Nucleus accumbens (tissue), 56 donors: ENCODE measurements around the gene TOP2A.
"Not testable (repeated sequence)": the region's sequence is repeated elsewhere in the genome, so short reads cannot be mapped to it uniquely, and the experiment has no call there.

Experiments used
- DNase-seq, 56 donors: peaks; one replicate each; lab custom pipeline; 2025; lab: John Stamatoyannopoulos, UW

The TOP2A gene

DNA sequence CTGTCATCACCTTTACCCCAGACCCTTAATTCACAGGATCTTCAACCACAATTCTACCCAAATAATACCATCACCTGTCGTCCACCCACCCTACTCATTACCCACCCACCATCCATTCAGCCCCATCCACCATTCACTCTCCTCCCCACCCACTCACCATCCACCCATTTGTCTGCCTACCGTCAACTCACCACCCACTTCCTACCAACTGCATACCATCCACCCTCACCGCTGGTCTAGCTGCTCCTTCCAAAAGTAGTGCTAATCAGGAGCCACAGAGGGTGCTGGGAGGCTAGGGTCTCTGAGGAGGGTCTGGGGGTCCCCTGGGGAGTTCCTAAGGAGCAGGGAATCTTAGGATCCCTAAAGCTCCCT is 13.5 kb upstream of the TOP2A start:
- DNase-seq = no peak

DNA sequence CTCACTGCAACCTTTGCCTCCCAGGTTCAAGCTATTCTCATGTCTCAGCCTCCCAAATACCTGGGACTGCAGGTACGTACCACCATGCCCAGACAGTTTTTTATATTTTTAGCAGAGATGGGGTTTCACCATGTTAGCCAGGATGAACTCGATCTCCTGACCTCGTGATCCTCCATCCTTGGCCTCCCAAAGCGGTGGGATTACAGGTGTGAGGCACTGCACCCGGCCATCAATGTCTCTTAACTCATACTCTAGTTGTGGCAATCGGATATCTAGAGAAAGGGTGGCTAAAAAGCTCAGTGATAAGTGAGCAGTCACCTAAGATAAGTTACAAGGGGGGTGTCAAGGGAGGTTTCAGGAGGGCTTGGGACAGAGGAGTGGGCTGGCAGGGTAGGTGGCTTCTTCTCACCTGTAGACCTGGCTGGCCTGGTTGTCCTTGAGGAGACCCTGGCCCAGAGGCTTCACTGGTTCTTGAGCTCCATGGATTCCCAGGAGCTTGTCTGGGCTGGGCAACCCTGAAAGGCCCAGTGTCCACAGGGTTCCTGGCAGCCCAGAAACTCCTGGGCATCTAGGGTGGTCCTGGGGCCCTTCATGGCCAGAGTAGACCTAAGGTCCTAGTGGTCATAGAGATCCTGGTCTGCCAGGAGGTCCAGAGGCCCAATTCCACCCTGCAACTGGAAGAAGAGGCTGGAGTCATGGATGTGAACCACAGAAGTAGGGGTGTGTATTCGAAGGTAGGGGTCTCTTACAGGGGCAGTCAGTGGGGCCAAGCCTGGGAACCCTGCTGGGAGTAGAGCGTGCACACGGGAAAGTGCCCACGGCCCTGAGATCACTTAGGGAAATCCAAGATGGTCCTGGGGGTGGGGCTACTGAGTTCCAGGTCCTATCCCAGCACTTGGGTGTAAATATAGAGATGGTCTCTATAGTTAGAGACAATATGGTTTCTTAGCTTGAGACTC is 12.9 kb upstream of the TOP2A start:
- DNase-seq = no peak

DNA sequence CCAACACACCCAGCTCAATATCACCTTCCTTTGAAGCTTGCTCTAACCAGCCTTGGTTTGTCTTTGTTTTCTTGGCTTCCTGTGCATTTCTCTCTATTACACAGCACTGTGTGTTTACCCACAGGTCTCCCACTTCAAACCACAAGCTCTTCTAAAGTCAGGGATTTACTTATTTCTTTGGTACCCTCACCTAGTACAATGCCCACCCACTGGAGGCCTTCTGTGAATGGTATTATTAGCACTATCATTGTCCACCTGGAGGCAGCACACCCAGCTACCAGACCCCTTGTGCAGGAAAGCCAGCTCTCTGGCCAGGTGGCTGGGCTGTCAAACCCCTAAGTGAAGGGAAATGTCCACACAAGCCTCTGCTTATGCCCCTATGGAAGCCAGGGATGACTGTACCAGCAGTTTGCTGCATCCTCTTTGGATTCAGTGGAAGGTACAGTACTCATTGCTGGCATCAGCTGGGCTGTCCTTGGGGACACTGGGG is 9.4 kb upstream of the TOP2A start:
- DNase-seq = no peak

DNA sequence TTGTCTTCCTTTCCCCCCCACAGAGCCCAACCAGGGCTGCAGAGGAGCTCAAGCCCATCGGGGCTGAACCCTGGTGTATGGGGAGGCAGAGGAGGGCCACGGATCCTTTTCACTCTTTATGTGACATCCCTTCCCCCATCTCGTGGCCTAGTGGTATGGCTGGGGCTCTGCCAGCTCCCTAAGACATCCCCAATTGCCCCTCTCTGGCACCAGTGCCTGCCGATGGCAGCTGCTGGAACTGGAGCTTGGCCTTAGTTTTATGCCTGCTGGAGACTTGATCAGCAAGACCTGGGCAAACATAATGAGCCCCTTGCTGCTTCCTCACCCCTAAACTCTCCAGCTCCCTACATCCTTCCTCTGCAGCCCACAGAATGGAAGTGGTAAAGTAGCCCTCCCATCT is 8.0 kb upstream of the TOP2A start:
- no peak for DNase-seq

DNA sequence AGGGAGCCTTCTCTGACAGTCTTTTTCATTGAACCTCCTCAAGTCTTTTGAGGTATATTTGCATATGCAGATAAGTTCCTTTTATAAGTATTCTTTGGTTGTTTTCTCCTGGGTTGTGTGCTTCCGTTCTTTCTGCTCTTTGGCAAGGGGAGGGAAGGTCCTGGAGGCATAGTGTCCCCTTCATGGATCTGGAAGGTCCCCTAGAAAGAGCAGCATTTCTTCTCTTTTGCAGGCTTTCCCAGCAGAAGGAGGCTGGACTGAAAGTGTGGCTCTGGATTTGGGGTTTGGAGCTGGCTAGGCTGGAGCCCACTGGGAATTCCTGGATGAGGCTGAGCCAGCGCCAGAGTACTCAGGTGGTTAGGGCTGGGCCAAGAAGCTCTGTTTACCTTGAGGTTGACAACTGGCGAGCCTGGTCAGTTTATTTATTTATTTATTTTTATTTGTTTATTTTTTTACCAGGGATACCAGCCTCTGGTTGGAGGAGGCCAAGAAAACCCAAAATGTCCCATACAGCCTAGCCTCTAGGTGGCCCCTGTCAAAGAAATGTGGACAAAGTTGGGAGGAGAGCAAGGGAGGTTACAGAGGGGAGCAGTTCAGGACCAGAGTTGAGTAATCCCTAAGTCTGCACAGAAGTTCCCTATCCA is 5.4 kb upstream of the TOP2A start:
- DNase-seq = no peak

DNA sequence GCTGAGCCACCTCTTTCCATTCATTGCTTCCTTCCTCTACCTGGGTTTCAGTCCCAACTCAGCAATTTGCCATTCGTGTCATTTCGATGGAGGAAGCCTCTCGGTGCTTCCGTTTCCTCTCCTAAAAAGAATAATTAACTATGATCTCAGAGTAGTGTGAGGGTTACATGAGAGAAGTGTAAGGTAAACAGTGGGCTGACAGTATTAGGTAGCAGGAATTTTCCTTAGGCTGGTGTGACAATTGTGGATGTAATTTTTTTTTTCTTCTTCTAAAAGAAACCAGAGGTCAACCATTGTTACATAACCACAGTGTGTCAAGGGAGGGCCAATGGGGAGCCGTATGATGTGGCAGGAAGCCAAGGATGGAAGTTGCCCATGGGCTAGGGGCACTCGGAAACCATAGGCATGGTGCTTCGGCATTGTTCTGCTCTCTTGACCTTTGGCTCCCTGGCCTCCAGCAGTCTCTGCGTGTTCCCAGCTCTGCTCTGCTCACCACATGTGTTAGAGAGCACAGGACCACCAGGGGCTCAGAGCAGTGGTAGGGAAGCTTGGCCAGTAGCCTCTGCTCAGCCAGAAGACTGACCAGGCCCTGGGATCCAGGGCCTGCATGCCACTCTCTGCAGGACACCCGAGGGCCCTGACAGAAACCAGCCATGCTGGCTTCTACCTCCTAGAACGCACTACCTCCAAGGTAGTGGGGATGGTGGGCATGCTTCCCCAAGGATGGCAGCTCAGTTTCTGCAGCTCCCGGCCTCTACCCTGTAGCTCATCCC is 2.0 kb upstream of the TOP2A start:
- DNase-seq = no peak

DNA sequence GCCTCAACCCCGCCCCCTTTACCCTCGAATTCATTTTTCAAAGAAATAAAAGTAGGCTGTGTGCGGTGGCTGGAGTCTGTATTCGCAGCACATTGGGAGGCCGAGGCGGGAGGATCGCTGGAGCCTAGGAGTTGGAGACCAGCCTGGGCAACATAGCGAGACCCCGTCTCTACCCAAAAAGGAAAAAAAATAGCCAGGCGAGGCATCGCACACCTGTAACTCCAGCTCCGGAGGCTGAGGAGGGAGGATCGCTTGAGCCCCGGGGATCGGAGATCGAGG is 671 bp upstream of the TOP2A start:
- peak in 2 of 56 donors; percentile 47 to 48 for DNase-seq

DNA sequence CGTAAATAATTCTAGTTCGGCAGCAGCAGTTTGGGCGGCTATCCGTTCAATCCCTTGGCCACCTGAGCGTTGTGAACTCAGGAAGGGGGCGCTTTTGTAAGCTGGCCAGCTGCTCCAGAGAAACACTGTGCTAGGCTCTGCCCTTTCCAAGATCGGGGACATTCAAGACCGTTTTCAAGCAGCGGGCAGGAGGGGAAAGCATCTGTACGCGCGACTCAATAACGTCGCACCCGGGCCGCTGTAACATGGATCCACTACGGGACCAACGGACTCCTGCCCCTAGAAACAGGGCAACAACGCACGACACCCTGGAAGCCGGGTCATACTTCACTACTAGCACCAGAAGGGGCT is 463 bp downstream of the TOP2A start:
- DNase-seq = no peak

DNA sequence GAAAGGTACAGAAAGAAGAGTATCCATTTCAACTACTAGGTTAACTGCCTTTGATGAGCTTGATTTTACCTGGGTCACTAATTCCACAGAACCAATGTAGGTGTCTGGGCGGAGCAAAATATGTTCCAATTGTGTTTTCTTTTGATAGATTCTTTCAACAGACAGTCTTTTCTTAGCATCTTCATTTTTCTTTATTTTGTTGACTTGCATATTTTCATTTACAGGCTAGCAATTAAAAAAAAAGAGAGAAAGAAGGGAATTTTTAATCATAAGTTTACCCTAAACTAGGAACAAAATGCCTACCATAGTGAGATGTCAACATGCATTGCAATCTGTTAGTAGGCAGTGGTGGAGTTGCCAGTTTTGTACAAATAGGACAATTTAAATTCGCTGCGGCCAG is 1.0 kb downstream of the TOP2A start:
- no peak for DNase-seq

DNA sequence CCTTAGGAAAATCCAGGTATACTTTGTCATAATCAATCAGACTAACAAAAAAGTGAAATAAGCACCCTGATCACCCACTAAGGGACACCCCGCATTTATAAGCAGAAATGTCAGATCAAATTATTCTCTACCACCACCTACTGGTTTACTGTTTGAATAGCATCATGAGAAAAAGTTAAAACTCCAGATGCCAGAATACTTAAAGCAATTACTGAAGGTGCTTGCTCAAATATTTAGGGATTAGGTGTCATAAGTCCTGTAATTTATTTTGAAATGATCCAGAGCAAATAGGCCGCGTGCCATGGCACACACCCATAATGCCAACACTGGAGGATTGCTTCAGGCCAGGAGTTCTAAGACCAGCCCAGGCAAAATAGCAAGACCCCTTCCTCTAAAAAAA is 2.3 kb downstream of the TOP2A start:
- DNase-seq = no peak

DNA sequence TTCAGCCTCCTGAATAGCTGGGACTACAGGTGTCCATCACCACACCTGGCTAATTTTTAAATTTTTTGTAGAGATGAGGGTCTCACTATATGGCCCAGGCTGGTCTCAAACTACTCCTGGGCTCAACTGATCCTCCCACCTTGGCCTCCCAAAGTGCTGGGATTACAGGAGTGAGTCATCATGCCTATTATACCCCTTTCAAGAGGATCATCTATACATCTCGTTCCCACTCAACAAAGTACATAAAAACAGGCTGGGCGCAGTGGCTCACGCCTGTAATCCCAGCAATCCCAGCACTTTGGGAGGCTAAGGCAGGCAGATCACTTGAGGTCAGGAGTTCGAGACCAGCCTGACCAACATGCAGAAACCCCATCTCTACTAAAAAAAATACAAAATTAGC is 3.4 kb downstream of the TOP2A start:
- DNase-seq = not testable (repeated sequence)

DNA sequence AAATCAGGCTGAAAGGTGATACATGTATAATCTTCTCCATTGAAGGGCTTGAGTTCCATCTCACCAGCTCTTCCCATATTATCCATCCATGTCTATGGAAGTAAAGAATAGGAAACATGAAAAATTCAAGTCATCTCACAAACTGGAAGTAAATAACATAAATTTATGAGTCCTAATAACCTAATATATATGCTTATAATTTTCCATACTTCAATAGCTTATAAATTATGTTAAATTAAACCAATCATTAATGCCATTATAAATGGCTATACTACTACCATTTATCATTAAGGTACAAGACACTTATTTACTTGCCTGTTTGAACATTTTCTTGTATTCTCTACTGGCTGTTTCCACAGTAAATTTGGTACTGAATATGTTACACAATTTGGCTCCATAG is 4.8 kb downstream of the TOP2A start:
- no peak for DNase-seq

DNA sequence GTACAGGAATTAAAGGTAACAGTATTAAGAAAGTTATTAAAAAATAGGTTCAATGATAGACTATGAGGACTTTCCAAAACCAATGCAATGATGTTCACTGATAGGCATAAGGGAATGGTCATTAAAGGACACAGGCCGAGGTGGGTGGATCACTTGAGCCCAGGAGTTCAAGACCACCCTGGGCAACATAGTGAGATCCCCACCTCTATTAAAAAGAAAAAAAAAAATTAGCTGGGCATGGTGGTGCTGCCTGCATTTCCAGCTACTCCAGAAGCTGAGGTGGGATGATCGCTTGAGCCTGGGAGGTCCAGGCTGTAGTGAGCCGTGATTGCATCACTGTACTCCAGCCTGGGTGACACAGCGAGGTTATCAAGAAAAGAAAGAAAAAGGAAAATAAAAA is 5.9 kb downstream of the TOP2A start:
- DNase-seq = no peak

DNA sequence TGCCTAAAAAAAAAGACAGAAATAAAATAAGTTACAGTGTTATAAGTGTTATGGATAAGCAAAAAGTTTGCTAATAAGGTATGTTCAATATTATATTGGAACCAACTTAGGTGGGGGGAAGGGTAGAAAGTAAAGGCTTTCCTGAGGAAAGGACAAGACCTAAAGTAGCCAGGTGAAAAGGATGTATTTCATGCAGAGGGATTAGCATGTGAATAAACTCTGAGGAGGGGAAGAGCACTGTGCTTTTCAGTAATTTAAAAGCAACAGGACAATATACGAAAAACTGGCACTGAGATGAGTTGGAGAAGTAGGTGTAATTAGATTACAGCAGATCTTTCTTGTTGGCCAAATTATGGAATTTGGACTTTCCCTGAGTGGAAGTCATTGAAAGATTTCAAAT is 7.6 kb downstream of the TOP2A start:
- no peak for DNase-seq

DNA sequence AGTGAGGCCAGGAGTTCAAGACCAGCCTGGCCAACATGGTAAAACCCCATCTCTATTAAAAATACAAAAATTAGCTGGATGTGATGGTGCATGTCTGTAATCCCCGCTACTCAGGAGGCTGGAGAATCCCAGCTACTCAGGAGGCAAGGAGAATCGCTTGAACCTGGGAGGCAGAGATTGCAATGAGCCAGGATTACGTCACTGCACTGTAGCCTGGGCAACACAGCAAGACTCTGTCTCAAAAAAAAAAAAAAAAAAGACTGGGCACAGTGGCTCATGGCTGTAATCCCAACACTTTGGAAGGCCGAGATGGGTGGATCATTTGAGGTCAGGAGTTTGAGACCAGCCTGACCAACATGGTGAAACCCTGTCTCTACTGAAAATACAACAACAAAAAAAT is 8.2 kb downstream of the TOP2A start:
- DNase-seq = not testable (repeated sequence)

DNA sequence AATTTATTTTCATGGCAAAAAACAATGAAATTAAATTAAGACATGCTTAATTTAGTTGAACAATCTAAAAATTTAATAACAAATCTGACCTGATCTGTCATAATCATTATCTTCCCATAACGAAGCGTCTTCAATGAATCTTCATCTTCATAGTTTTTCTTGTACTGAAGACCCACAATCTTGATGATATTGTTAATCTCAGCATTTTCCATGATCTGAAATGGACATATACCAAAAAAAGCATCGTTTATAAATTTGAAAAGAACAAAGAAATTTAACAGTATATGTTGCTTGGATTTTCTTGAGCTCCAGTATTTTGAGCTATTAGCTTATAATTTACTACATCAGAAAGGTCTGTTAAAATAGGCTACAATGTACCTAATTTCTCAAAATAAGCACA is 10.2 kb downstream of the TOP2A start:
- DNase-seq = no peak

DNA sequence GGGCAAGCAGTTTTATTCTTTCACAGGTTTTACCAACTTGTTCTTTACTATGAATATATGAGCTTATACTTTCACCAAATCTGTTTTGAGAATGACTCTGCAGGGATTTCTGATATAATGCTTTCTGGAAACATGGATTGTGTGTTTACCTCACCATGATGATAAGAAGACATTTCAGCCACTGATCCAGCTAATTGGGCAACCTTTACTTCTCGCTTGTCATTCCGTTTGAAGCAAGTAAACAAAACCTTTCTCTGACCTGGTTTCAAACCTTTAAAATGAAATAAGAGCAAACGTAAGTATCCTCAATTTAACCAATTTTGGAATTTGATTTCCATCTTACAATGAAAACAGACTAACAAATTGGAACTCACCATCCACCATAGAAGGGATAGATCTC is 13.7 kb downstream of the TOP2A start:
- no peak for DNase-seq

DNA sequence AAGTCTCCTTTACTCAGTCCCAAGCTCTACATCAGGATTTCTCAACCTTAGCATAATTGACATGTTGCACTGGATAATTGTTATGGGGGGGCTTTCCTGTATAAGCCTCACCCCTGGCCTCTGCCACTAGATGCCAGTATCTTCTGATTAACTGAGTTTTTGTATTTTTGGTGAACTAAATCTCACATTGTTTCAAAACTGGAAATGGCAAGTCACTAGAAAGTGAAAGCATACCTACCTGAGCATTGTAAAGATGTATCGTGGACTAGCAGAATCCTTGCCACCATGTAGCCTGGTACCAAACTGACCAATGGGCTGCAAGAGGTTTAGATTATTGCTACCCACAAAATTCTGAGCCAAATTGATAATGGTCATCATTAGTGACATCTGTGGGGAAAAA is 15.0 kb downstream of the TOP2A start:
- DNase-seq = no peak

DNA sequence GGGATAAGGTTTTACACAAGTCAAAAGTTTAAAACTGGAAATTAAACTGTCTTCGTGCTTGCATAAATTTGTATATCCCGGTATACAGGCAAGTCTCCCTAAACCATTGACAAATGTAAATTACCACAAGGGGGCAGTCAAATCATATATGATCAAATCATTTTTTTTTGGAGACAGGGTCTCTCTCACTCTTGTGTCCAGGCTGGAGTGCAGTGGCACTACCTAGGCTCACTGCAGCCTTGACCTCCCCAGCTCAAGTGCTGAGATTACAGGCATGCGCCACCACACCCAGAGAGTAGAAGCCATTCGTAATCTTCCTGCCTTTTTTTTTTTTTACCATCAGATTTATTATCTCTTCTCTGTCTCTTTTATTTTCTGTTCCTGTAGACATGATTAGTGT is 18.5 kb downstream of the TOP2A start:
- DNase-seq = peak in 1 of 56 donors; percentile 7

DNA sequence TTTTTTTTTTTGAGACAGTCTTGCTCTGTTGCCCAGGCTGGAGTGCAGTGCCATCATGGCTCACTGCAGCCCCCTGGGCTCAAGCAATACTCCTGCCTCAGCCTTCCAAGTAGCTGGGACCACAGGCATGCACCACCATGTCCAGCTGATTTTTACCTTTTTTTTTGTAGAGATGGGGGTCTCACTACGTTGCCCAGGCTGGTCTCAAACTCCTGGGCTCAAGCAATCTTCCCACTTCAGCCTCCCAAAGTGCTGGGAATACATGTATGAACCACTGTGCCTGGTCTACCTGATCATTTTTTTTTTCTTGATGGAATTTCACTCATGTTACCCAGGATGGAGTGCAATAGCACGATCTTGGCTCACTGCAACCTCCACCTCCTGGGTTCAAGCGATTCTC is 31.1 kb downstream of the TOP2A start:
- DNase-seq = not testable (repeated sequence)

DNA sequence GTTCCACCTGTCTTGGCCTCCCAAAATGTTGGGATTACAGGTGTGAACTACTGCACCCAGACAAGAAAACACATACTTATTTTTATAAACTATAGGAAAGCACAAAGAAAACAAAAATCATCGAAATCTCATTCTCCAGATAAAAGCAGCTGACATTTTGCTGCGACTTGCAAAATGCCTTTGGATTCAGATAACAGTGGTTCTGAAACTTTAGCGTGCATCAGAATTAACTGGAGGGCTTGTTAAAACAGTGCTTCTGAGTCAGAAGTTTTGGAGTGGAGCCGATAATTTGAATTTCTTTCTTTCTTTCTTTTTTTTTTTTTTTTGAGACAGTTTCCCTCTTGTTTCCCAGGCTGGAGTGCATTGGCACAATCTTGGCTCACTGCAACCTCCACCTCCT is 35.4 kb downstream of the TOP2A start:
- no peak for DNase-seq

DNA sequence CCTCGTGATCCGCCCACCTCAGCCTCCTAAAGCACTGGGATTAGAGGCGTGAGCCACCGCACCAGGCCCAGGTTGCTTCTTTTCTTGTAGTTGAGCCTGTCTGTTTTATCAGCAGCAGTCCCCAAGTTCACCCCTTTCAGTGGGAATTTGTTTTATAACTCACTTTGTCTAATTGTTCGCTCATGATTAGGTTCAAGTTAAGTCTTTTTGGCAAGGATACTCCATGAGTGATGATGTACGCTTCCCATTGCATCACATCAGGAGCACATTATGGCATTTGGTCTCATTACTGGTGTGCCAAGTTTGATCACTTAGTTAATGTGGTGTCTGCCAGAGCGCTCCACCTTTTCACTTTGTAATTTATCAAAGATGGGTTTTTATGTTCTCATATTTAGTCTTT is 38.7 kb downstream of the TOP2A start:
- no peak for DNase-seq
